Caco-2 (cell line): Measurements from ENCODE around the gene HMG20A. TPM values are rescaled to one million over a fixed set of nuclear protein-coding genes. Genes with fewer than 3 reads are reported as not detected.

ENCODE experiments used
- Bru-seq: library from RNA; stranded (reverse); fragments of 400-500 nt; gene quantifications from one replicate; lab custom pipeline; 2021; lab: Mats Ljungman, UMichigan
- BruChase-seq, 2 experiments: library from RNA; stranded (reverse); fragments of 400-500 nt; gene quantifications; one replicate each; lab custom pipeline; 2021; lab: Mats Ljungman, UMichigan
- BruUV-seq: library from RNA; stranded (reverse); fragments of 400-500 nt; replicated peaks from 2 replicates; lab custom pipeline; 2021; lab: Mats Ljungman, UMichigan
- CTCF ChIA-PET: fragments of 300-600 bp; sonication (Branson Sonifier 250); formaldehyde crosslinking; loops from one replicate; lab custom pipeline; 2022; ENCODE audit warnings: antibody characterized with exemption; lab: Charles Lee
- POLR2A ChIA-PET: fragments of 300-600 bp; sonication (Branson Sonifier 250); formaldehyde crosslinking; loops from one replicate; lab custom pipeline; 2022; ENCODE audit warnings: antibody characterized with exemption; lab: Charles Lee
- DNase-seq, 2 experiments: peaks; one replicate each; pipeline versions ENCODE4 v3.0.0 to v3.0.0-alpha.2; 2020 to 2022
- H3K27me3 ChIP-seq: replicated peaks from 2 replicates; pipeline ENCODE4 v1.6.0; 2011; ENCODE audit warnings: low read length; ENCODE audit not compliant: control insufficient read depth, insufficient read depth
- H3K36me3 ChIP-seq: 2 replicates; pipeline ENCODE4 v1.5.1; 2011; ENCODE audit warnings: low read length; ENCODE audit not compliant: control insufficient read depth, insufficient read depth
- H3K4me1 ChIP-seq: fragments of 250-450 bp; sonication (Bioruptor Pico); 2 replicates; pipeline ENCODE4 v1.5.1; 2020; ENCODE audit warnings: mild to moderate bottlenecking
- H3K4me3 ChIP-seq: 2 replicates; pipeline ENCODE4 v1.5.1; 2011; ENCODE audit warnings: low read depth, mild to moderate bottlenecking, control low read depth, low read length
- H3K9me3 ChIP-seq: fragments of 250-450 bp; sonication (Bioruptor Pico); 2 replicates; pipeline ENCODE4 v1.5.1; 2020; ENCODE audit warnings: mild to moderate bottlenecking, moderate library complexity
- H3K27ac Mint-ChIP-seq: one replicate; pipeline ENCODE4 v1.8.0; 2022; ENCODE audit warnings: mixed read lengths; ENCODE audit not compliant: unreplicated experiment
- H3K27me3 Mint-ChIP-seq: one replicate; pipeline ENCODE4 v1.8.0; 2022; ENCODE audit warnings: mixed read lengths; ENCODE audit not compliant: insufficient read depth, unreplicated experiment
- H3K36me3 Mint-ChIP-seq: one replicate; pipeline ENCODE4 v1.8.0; 2022; ENCODE audit warnings: mild to moderate bottlenecking, mixed read lengths; ENCODE audit not compliant: insufficient read depth, unreplicated experiment
- H3K4me1 Mint-ChIP-seq: one replicate; pipeline ENCODE4 v1.8.0; 2022; ENCODE audit warnings: low read depth, mixed read lengths; ENCODE audit not compliant: unreplicated experiment
- H3K4me3 Mint-ChIP-seq: one replicate; pipeline ENCODE4 v1.8.0; 2022; ENCODE audit warnings: mild to moderate bottlenecking, moderate library complexity, mixed read lengths; ENCODE audit not compliant: unreplicated experiment
- H3K9me3 Mint-ChIP-seq: one replicate; pipeline ENCODE4 v1.8.0; 2022; ENCODE audit warnings: mixed read lengths; ENCODE audit not compliant: unreplicated experiment
- intact Hi-C: fragments of 100-400 bp; cut with micrococcal nuclease; formaldehyde crosslinking; loops from one replicate; pipeline ENCODE4 v1.10.0; 2022; ENCODE audit not compliant: unreplicated experiment
- long read RNA-seq: library from polyadenylated mRNA; stranded (forward); transcript quantifications from one replicate; pipeline ENCODE4 v2.0.0, GENCODE V29; 2022
- total RNA-seq: library from RNA; stranded (reverse); gene quantifications from 2 replicates; pipeline ENCODE4 v1.2.3, GENCODE V29; 2022
- TF ChIP-seq, protein P1 (sequence below), 2 experiments: fragments of 200-600 bp in 1 of 2; IDR thresholded peaks; 1 replicate in 1 of 2; 2 replicates in 1 of 2; pipeline versions ENCODE4 v1.5.1 to v1.8.0; 2011 to 2022; ENCODE audit warnings: antibody characterized with exemption in 1 of 2, control low read depth in 1 of 2, inconsistent platforms in 1 of 2, low read depth in 1 of 2, low read length in 1 of 2, mild to moderate bottlenecking in 1 of 2, moderate library complexity in 1 of 2; ENCODE audit not compliant: insufficient read depth in 1 of 2, severe bottlenecking in 1 of 2, unreplicated experiment in 1 of 2

The HMG20A gene
- 27.0 and 34.0 TPM in 2 replicates for total RNA-seq
- Bru-seq, nascent RNA: percentile 75 among the genes with signal in this experiment
- BruChase-seq, experiment 1, labeled RNA remaining after a 2-hour chase: percentile 72 among the genes with signal in this experiment
- percentile 67 among the genes with signal in this experiment for BruChase-seq, experiment 2, labeled RNA remaining after a 6-hour chase
- long read RNA-seq, full-length matches to known transcripts: 51 of 60 reads
- long read RNA-seq, partial matches to known transcripts: 8 of 60 reads
- long read RNA-seq, other reads (novel, unspliced or antisense): 1 of 60 reads

DNA sequence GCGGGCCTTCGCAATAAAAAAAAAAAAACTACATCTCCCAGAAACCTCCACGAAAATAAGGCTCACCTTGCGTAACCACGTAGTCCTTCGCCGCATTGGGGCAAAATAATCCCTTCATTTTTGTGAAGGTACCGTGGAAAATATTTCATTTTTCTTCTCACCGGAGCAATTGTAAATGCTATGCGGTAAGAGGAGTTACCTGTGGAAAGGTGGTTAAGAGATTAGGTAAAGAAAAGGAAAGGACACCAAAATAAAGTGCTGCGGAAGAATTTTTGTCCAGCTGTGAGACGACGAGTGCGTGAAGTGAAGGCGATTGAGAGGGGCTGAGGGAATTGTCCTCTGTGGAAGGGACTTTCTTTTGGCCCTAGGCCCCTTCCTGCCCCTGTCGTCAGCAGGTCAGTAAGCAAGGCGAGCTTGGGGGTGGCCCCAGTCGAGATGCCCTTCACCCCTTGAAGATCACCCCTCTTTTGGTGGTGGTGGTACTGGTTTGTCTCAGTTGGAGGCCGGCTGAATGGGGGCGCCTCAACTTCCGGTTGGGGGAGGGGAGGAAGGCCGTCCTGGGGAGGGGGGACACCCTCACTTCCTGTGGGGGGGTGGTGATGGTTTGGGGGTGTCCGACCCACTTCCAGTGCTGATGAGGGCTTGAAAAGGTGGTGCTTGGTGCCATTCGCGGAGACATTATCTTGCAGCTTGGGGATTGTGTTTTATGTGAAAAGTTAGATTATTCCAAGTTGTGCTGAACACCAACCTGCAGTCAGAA is at the start of gene HMG20A:
Gene HMG20A (plus strand): TSS at position 279 of the 760 bp plus-strand sequence. CDS start 37,520 bp downstream, outside the sequence.
- no peaks in the 10 kb centered on the region for H3K36me3 ChIP-seq
- peaks cover 17% of the 10 kb centered on the region for H3K4me1 ChIP-seq
- CTCF ChIA-PET: interaction anchor here (1.4 kb wide), 1 partner anchor 122 kb away, joined by 5 read pairs; no protein-coding TSS in a partner anchor
- no TSS peak for BruUV-seq
- DNase-seq: peak; percentile 64 to 66
- intact Hi-C loops: no loop called here
- POLR2A ChIA-PET: interaction anchor here (0.6 kb wide), 1 partner anchor 327 kb away, joined by 4 read pairs; no protein-coding TSS in a partner anchor
- no peaks in the 10 kb centered on the region for H3K27me3 ChIP-seq
- TF ChIP-seq, protein P1, sequence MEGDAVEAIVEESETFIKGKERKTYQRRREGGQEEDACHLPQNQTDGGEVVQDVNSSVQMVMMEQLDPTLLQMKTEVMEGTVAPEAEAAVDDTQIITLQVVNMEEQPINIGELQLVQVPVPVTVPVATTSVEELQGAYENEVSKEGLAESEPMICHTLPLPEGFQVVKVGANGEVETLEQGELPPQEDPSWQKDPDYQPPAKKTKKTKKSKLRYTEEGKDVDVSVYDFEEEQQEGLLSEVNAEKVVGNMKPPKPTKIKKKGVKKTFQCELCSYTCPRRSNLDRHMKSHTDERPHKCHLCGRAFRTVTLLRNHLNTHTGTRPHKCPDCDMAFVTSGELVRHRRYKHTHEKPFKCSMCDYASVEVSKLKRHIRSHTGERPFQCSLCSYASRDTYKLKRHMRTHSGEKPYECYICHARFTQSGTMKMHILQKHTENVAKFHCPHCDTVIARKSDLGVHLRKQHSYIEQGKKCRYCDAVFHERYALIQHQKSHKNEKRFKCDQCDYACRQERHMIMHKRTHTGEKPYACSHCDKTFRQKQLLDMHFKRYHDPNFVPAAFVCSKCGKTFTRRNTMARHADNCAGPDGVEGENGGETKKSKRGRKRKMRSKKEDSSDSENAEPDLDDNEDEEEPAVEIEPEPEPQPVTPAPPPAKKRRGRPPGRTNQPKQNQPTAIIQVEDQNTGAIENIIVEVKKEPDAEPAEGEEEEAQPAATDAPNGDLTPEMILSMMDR (IDR thresholded peaks at IDR 0.05; ENCODE audit: insufficient read depth in 1 of 2, low read depth in 1 of 2, low read length in 1 of 2, severe bottlenecking in 1 of 2, unreplicated experiment in 1 of 2): no peak
- Mint-ChIP-seq H3K4me1 (peaks cover 8% of the 10 kb centered on the region), H3K27me3 (no peaks in the 10 kb centered on the region), H3K27ac (peak within 1 kb of the TSS; percentile 97), H3K36me3 (peaks cover 16% of the 10 kb centered on the region), H3K9me3 (no peaks in the 10 kb centered on the region), H3K4me3 (peak within 1 kb of the TSS; percentile 94)
- peak within 1 kb of the TSS; percentile 93 for H3K4me3 ChIP-seq
- no peaks in the 10 kb centered on the region for H3K9me3 ChIP-seq

DNA sequence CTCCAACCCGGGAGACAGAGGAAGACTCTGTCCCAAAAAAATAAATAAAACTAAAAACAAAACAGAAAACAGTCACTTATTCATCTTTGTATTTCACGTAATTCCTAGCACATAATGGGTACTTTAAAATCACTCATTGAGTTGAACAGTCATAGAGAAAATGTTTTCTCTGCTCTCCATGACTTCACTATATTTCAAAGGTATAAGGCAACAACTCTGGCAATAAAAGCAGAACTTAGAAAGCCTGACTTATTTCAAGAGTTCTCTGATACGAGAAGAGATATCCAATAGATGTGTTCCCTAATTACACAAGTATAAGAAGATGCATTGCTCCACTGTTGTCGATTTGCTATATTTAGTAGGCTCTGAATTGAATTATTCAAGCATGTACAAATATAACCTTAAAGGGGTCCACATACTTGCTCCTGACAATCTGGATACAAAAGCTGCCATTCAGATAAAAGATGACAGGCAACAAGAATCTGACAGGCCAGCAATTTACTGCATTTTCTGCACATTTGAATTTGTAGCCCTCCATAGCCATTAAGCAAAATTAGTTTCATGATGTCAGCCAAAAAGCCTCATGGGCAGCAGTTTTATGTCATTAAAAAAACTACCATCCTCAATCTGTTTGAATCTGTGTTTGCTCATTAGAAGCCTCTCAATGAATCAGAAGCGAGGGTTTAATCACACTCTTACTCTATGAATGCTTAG is 48.7 kb upstream of the HMG20A start:
- no peaks in the 10 kb centered on the region for H3K4me1 Mint-ChIP-seq
- no peak overlapping the region for H3K27ac Mint-ChIP-seq
- H3K9me3 Mint-ChIP-seq: no peaks in the 10 kb centered on the region
- intact Hi-C loops: no loop called here
- Histone ChIP-seq H3K9me3 (no peaks in the 10 kb centered on the region), H3K27me3 (no peaks in the 10 kb centered on the region), H3K4me3 (no peak overlapping the region), H3K4me1 (no peaks in the 10 kb centered on the region), H3K36me3 (no peaks in the 10 kb centered on the region)
- DNase-seq: no peak
- CTCF ChIA-PET: no interaction called here
- TF ChIP-seq, protein P1 (IDR thresholded peaks at IDR 0.05; ENCODE audit: insufficient read depth in 1 of 2, low read depth in 1 of 2, low read length in 1 of 2, severe bottlenecking in 1 of 2, unreplicated experiment in 1 of 2): no peak
- H3K36me3 Mint-ChIP-seq: no peaks in the 10 kb centered on the region
- no peak overlapping the region for H3K4me3 Mint-ChIP-seq
- POLR2A ChIA-PET: no interaction called here
- BruUV-seq: no TSS peak
- H3K27me3 Mint-ChIP-seq: no peaks in the 10 kb centered on the region

DNA sequence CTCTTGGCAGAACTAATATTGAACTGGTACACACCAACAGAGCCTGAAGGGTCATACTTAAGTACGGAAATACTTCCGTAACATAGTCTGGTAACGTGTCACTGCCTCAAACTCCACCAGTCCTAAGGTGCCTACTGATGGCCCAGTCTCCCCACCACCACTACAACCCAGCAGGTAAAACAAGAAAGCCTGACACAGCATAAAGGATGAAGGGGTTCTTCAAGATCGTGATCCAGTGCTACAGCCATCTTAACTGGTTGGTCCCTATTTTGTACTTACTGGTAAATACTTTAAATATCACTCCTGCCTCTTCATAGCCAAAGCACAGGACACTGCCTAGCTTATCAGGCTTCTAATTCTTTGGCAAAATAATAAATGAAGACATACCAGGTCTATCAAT is 47.2 kb upstream of the HMG20A start:
- DNase-seq: no peak
- H3K36me3 ChIP-seq: no peaks in the 10 kb centered on the region
- no peaks in the 10 kb centered on the region for H3K27me3 Mint-ChIP-seq
- H3K9me3 Mint-ChIP-seq: no peaks in the 10 kb centered on the region
- H3K36me3 Mint-ChIP-seq: no peaks in the 10 kb centered on the region
- no peaks in the 10 kb centered on the region for H3K4me1 ChIP-seq
- BruUV-seq: no TSS peak
- H3K27ac Mint-ChIP-seq: no peak overlapping the region
- intact Hi-C loops: no loop called here
- H3K4me1 Mint-ChIP-seq: no peaks in the 10 kb centered on the region
- TF ChIP-seq, protein P1 (IDR thresholded peaks at IDR 0.05; ENCODE audit: insufficient read depth in 1 of 2, low read depth in 1 of 2, low read length in 1 of 2, severe bottlenecking in 1 of 2, unreplicated experiment in 1 of 2): no peak
- ChIA-PET POLR2A (no interaction called here), CTCF (no interaction called here)
- H3K4me3 ChIP-seq: no peak overlapping the region
- no peak overlapping the region for H3K4me3 Mint-ChIP-seq
- no peaks in the 10 kb centered on the region for H3K9me3 ChIP-seq
- H3K27me3 ChIP-seq: no peaks in the 10 kb centered on the region
